ENCODE data around the gene SPATS2. TPM values are rescaled to one million over a fixed set of nuclear protein-coding genes. Genes with fewer than 3 reads are reported as not detected.

SPATS2 gene
- total and polyA plus RNA-seq, 10 of the 15 experiments (the other 5 are each of a cell fraction or from before 2014, with no cell fraction given), result 9.0 to 54.2 (median 27.5) TPM

DNA sequence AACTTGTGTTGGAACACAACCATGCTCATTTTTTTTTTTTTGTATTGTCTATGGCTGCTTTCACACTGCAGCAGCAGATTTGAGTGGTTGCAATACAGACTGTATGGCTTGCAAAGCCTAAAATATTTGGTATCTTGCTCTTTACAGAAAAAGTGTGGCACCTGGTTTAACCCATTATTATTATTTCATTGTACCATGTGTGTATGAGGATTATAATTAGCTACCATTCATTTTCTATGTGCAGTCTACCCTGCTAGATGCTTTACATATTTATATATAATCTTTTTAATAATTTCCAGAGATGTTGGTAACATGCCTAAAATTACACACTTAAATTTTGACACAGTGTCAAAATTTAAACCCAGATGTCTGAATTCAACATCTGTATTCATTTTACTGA is 37.7 kb downstream of the SPATS2 start (continued):
- TF ChIP-seq ZNF384 (IDR thresholded peaks at IDR 0.05; ENCODE audit: borderline replicate concordance, low read depth, low read length), result no peak
- no peak for TF ChIP-seq ETV6 (conservative IDR thresholded peaks at IDR 0.05 in 1 of 2, IDR thresholded peaks at IDR 0.05 in 1 of 2; ENCODE audit: borderline replicate concordance in 1 of 2, low read depth in 1 of 2)
- TF ChIP-seq RUNX3 (IDR thresholded peaks at IDR 0.05; ENCODE audit: low read length), result no peak
- TF ChIP-seq, protein P1, sequence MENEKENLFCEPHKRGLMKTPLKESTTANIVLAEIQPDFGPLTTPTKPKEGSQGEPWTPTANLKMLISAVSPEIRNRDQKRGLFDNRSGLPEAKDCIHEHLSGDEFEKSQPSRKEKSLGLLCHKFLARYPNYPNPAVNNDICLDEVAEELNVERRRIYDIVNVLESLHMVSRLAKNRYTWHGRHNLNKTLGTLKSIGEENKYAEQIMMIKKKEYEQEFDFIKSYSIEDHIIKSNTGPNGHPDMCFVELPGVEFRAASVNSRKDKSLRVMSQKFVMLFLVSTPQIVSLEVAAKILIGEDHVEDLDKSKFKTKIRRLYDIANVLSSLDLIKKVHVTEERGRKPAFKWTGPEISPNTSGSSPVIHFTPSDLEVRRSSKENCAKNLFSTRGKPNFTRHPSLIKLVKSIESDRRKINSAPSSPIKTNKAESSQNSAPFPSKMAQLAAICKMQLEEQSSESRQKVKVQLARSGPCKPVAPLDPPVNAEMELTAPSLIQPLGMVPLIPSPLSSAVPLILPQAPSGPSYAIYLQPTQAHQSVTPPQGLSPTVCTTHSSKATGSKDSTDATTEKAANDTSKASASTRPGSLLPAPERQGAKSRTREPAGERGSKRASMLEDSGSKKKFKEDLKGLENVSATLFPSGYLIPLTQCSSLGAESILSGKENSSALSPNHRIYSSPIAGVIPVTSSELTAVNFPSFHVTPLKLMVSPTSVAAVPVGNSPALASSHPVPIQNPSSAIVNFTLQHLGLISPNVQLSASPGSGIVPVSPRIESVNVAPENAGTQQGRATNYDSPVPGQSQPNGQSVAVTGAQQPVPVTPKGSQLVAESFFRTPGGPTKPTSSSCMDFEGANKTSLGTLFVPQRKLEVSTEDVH (IDR thresholded peaks at IDR 0.05; ENCODE audit: low read depth, partially characterized antibody), result no peak
- TF ChIP-seq, protein P2, sequence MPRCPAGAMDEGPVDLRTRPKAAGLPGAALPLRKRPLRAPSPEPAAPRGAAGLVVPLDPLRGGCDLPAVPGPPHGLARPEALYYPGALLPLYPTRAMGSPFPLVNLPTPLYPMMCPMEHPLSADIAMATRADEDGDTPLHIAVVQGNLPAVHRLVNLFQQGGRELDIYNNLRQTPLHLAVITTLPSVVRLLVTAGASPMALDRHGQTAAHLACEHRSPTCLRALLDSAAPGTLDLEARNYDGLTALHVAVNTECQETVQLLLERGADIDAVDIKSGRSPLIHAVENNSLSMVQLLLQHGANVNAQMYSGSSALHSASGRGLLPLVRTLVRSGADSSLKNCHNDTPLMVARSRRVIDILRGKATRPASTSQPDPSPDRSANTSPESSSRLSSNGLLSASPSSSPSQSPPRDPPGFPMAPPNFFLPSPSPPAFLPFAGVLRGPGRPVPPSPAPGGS (IDR thresholded peaks at IDR 0.05; ENCODE audit: borderline replicate concordance, insufficient read depth, low read depth, low read length, poor library complexity, severe bottlenecking), result no peak
- TF ChIP-seq KDM1A (IDR thresholded peaks at IDR 0.05; ENCODE audit: borderline replicate concordance), result no peak
- TF ChIP-seq SRF (IDR thresholded peaks at IDR 0.05; ENCODE audit: low read depth in 2 of 2, low read length in 2 of 2), result no peak
- no peak for TF ChIP-seq CHD4 (IDR thresholded peaks at IDR 0.05)
- no peak for TF ChIP-seq MEF2A (IDR thresholded peaks at IDR 0.05; ENCODE audit: insufficient read depth, low read depth, low read length)
- no peak for TF ChIP-seq TCF3 (IDR thresholded peaks at IDR 0.05; ENCODE audit: borderline replicate concordance, insufficient read depth, low read depth, low read length)
- TF ChIP-seq CBX5 (IDR thresholded peaks at IDR 0.05; ENCODE audit: low read depth), result no peak
- no peak for TF ChIP-seq ATF7 (IDR thresholded peaks at IDR 0.05; ENCODE audit: low read depth)
- no peak for TF ChIP-seq ZNF207 (IDR thresholded peaks at IDR 0.05; ENCODE audit: borderline replicate concordance)
- TF ChIP-seq JUNB (IDR thresholded peaks at IDR 0.05), result no peak
